GM19240 (cell line): Measurements from ENCODE around the gene MED26.
"Not testable (repeated sequence)": the region's sequence is repeated elsewhere in the genome, so short reads cannot be mapped to it uniquely, and the experiment has no call there.

ENCODE experiments used
- DNase-seq: peaks from one replicate; pipeline ENCODE4 v3.0.0; 2011; ENCODE audit warnings: low spot score; ENCODE audit not compliant: insufficient read length

MED26 gene

GRCh38 chr19:16575861-16576689, 51.9 kb downstream of the MED26 start:
- no peak for DNase-seq

DNA sequence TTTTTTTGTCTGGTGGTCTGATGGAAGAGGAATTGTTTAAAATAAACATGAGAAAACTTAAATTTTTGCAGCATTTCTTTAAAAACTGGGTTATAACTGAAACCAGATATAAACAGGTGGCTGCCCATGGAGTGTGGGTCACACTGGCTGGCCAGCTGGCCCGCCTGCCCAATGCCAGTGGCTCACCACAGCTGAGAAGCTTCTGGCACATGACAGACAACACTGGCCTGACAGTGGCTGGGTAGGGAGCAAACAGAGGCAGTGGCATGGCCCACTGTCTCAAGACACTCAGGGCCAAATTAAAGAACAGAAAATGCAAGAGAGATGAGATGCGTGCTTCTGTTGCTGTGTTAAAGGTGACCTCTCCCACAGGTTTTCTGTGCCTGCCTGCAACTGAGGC, 52.7 kb downstream of the MED26 start:
- DNase-seq, result no peak

DNA sequence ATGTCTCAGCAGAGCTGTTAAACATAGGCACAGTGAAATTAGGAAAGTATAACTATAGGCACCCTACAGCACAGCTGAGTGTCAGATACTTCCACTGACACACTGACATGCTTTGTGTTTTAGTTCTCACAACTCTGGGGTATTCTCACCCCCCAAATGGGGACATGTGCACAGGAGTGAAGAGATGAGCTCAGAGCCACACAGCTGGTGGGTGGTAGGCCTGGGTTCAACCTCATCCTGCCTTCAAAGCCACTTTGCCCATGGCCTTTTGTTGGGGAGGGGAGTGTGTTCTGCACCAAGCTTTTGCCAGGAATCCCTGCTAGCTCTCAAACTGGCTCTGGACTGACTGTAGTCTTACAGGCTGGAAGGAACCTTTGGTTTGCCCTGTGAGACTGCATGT, 54.1 kb downstream of the MED26 start:
- DNase-seq, result no peak

GRCh38 chr19:16573296-16573695, 54.7 kb downstream of the MED26 start:
- DNase-seq, result no peak

- DNase-seq, result peak; percentile 100
These were observed 55.4 kb downstream of the MED26 start, which contains the start of gene SLC35E1 for GRCh38 chr19:16572332-16573211. Gene SLC35E1, minus strand, starts transcription at chr19:16572415. Its CDS starts 51 bp downstream, at chr19:16572364.

DNA sequence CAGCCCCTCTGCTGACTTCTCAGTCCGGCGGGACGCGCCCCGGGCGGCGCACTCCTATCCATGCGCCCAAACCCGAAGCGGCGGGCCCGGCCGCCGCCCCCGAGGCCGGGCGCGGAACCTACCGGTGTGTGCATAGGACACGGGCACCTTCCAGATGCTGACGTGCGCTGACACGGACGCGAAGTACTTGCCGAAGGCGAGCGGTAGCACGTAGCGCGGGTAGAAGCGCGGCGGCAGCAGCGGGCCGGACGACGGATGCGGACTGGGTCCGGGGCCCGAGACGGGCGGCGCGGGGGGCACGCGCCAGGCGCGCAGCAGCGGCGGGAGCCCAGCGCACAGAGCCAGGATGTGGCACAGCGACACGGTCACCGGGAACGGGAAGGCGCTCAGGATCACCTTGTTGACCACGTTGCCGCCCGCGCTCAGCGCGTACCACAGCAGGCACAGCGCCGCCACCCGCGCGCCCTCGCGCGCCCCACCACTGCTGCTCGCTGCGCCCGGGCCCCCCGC, 56.1 kb downstream of the MED26 start:
- DNase-seq, result no peak

GRCh38 chr19:16571283-16571682, 56.7 kb downstream of the MED26 start:
- DNase-seq, result no peak

DNA sequence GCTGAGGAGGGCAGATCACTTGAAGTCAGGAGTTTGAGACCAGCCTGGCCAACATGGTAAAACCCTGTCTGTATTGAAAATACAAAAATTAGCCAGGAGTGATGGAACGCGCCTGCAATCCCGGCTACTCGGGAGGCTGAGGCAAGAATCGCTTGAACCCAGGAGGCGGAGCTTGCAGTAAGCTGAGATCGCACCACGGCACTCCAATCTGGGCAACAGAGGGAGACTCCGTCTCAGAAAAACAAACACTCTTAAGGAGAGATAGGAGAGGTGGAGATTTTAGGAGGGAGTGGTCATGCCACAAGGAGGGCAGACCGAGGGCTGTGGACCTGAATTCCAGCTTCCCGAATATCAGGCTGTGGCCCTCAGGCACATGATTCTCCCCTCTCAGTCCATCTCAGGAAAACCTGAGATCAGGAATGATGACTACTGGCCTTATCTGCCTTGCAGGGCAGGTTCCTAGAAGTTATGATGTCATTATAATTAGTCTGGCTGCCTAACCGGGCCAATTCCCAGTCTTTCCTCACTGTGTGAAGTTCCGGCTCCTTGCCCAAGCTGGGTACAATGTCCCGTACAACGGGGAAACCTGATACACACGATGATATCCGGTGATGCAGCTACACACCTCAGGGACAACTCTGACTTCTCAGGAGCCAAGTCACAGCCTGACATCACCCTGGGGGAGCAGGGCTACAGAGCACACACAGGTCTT, 58.2 kb downstream of the MED26 start:
- no peak for DNase-seq

DNA sequence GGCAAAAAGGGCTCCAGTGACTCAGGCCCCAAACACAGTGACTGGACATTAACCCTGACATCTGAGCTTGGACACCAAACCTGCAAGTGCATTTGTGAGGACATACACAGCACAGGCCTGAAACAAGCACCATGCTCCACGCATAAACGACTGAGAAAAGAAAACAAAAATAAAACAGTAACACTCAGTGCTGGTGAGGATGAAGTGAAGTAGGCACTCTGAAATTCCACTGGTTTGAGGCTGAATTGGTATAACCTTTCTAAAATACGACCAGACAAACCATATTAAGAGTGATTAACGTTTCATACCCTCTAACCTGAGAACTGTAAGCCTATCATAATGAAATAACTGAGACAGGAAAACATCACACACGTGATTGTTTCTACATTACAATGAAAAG, 61.3 kb downstream of the MED26 start:
- no peak for DNase-seq

GRCh38 chr19:16566161-16566560, 61.8 kb downstream of the MED26 start:
- DNase-seq, result no peak

DNA sequence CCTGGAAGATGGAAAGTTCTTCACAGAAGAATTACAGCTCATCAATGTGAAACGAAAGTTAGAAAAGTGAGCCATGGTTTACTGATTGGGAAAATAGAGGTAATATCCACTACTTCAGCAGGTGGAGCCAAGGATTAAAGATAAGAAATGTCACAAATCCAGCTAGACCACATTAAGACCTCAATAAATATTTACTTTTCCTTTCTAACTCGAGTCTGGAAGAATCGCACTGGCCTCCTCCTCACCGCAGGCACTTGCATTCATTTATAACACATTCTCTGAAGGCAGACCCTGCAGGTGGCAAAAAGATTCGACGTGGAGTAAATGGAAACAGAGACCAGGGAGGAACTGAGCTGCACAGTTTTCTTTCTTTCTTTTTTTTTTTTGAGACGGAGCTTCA, 63.2 kb downstream of the MED26 start:
- no peak for DNase-seq

DNA sequence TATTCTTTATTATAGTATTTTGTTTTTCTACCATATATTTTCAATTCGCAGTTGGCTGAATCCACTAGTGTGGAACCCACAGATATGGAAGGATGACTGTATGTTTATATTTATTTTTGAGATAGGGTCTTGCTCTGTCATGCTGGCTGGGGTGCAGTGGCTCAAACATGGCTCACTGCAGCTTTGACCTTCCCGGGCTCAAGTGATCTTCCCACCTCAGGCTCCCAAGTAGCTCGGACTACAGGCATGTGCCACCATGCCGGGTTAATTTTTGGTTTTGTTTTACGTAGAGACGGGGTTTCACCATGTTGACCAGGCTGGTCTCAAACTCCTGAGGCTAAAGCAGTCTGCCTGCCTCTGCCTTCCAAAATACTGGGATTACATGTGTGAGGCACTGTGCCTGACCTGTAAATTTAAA, 65.4 kb downstream of the MED26 start:
- no peak for DNase-seq

DNA sequence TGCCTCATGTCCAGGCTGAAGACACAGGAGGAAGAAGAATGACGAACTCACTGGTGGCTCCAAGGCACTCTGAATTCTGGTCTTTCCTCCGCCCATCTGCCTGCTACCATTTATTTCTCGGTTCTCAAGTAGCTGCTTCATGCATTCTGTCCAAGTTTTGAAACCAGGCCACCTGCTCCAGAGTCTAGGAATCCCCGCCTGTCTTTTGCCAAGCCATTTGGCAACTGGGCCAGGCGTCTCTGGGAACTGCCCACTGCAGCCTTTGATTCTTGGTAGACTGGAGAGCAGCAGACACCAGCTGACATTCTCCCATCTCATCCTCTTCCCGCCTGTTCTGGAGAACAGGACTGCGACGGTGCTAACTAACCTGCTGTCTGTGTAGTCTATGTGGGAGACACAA, 66.6 kb downstream of the MED26 start:
- DNase-seq, result no peak

DNA sequence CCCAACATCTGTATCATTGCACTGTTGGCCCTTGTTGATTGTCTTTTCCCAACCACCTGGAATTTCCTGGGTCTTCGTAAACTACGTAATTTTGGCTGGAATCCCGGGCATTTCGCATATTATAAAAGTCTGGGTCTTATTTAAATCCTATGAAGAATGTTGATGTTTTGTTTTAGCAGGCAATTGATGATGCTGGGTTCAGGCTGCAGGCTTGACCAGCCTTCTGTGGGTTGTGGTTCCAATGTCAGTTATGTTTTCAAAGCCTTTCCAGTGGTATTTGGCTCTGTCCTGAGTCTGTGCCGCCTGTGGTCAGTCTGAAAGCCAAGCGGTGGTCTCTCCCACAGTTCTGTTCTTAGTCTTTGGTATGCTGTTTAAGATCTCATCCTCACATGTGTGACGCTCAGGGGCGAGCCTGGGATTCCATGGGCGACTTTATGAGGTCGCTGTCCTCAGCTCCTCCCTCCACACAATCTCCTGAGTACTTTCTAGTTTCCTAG, 68.2 kb downstream of the MED26 start:
- DNase-seq, result no peak

DNA sequence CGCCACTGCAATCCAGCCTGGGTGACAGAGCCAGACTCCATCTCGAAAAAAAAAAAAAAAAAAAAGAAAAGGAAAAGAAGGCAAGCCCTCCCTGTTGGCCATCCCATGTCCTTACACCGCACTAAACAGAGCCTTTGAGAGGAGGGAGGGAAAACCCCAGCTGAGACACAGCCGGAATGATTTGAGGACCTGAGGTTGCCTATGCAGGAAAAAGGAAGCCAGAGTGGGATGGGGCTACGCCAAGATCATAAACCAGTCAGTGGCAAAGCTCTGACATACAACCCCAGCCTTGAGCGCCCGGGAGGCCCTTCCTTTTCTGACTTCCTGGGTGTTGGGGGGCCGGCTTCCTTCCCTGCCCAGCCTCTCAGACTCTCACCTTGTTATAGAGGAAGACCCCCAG, 73.2 kb downstream of the MED26 start:
- DNase-seq, result no peak

DNA sequence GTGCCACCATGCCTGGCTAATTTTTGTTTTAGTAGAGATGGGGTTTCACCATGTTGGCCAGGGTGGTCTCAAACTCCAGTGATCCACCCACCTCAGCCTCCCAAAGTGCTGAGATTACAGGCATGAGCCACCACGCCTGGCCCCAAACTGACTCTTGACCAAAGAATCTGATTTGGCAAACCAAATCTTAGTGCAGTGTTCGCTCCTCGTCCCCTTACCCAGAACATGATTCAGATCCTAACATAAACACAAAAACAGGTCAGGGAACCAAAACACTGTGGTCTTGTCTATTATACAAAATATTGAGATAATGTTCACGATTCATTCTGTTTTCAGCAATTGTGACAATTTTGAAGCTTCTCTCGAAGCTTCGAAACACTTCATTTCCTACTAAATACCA, 76.1 kb downstream of the MED26 start:
- not testable (repeated sequence) for DNase-seq

GRCh38 chr19:16548956-16549355, 79.0 kb downstream of the MED26 start:
- no peak for DNase-seq

- DNase-seq, result no peak
These were observed 83.4 kb downstream of the MED26 start for GRCh38 chr19:16544473-16545231.

GRCh38 chr19:16543734-16544133, 84.3 kb downstream of the MED26 start:
- DNase-seq, result not testable (repeated sequence)

- no peak for DNase-seq
These were observed 85.0 kb downstream of the MED26 start for GRCh38 chr19:16542910-16543472.
